CD4-positive, alpha-beta memory T cell (primary cell): ENCODE data around the gene C11orf68. TPM values are rescaled to one million over a fixed set of nuclear protein-coding genes. Genes with fewer than 3 reads are reported as not detected.
A peak's percentile ranks its signal among the peaks of the same experiment; 100 is the strongest.

Experiments
- CTCF ChIA-PET: fragments of 350-600 bp; sonication (Branson Sonifier 250); formaldehyde crosslinking; loops from one replicate; lab custom pipeline; 2021; ENCODE audit warnings: inconsistent platforms; ENCODE audit not compliant: partially characterized antibody; lab: Charles Lee
- POLR2A ChIA-PET: fragments of 350-600 bp; sonication (Branson Sonifier 250); formaldehyde crosslinking; loops from one replicate; lab custom pipeline; 2021; ENCODE audit not compliant: partially characterized antibody; lab: Charles Lee
- DNase-seq, 5 donors: peaks; one replicate each; pipeline versions ENCODE4 v3.0.0 to v3.0.0-alpha.2; 2020 to 2022; ENCODE audit warnings: mixed read lengths in 1 of 5
- H3K27ac ChIP-seq: one replicate; pipeline ENCODE4 v1.7.0; 2013; ENCODE audit warnings: low read depth, low read length
- H3K27me3 ChIP-seq: 2 replicates; pipeline ENCODE4 v1.7.0; 2013; ENCODE audit warnings: mild to moderate bottlenecking, low read length, moderate library complexity; ENCODE audit not compliant: insufficient read depth
- H3K36me3 ChIP-seq: 2 replicates; pipeline ENCODE4 v1.7.0; 2013; ENCODE audit warnings: mild to moderate bottlenecking, low read length, moderate library complexity; ENCODE audit not compliant: insufficient read depth
- H3K4me1 ChIP-seq: 2 replicates; pipeline ENCODE4 v1.7.0; 2013; ENCODE audit warnings: mild to moderate bottlenecking, low read length, moderate library complexity; ENCODE audit not compliant: insufficient read depth
- H3K4me3 ChIP-seq, 2 donors: one replicate each; pipeline ENCODE4 v1.7.0; 2013; ENCODE audit warnings: low read length in 2 of 2, mild to moderate bottlenecking in 1 of 2
- H3K9me3 ChIP-seq, 2 donors: one replicate each; pipeline ENCODE4 v1.7.0; 2013; ENCODE audit warnings: low read length in 2 of 2, control low read depth in 1 of 2; ENCODE audit not compliant: control insufficient read depth in 1 of 2
- H3K27ac Mint-ChIP-seq, 7 donors: one replicate each; pipeline ENCODE4 v1.8.0; 2020 to 2021; ENCODE audit warnings: mixed read lengths in 7 of 7, mild to moderate bottlenecking in 6 of 7, inconsistent platforms in 3 of 7, moderate library complexity in 3 of 7
- H3K27me3 Mint-ChIP-seq, 2 donors: one replicate each; pipeline ENCODE4 v1.8.0; 2020 to 2021; ENCODE audit warnings: mixed read lengths in 2 of 2
- H3K36me3 Mint-ChIP-seq, 2 donors: one replicate each; pipeline ENCODE4 v1.8.0; 2020 to 2021; ENCODE audit warnings: mixed read lengths in 2 of 2, inconsistent platforms in 1 of 2, mild to moderate bottlenecking in 1 of 2
- H3K4me1 Mint-ChIP-seq, 4 donors: one replicate each; pipeline ENCODE4 v1.8.0; 2020 to 2021; ENCODE audit warnings: mixed read lengths in 4 of 4, mild to moderate bottlenecking in 1 of 4
- H3K4me3 Mint-ChIP-seq, 8 donors: one replicate each; pipeline ENCODE4 v1.8.0; 2020 to 2021; ENCODE audit warnings: mixed read lengths in 8 of 8, mild to moderate bottlenecking in 7 of 8, moderate library complexity in 6 of 8, inconsistent platforms in 3 of 8
- H3K9me3 Mint-ChIP-seq, 8 donors: one replicate each; pipeline ENCODE4 v1.8.0; 2020 to 2021; ENCODE audit warnings: mixed read lengths in 8 of 8, mild to moderate bottlenecking in 5 of 8, inconsistent platforms in 3 of 8, moderate library complexity in 1 of 8
- intact Hi-C: fragments of 100-400 bp; cut with micrococcal nuclease; formaldehyde crosslinking; loops from one replicate; pipeline ENCODE4 v1.15.1; 2023
- polyA plus RNA-seq, 2 donors: library from polyadenylated mRNA; unstranded; fragments of 300-500 nt; fragmentation: Illumina TruSeq; gene quantifications; one replicate each; pipeline ENCODE4 v1.2.3, GENCODE V29; 2021
- total RNA-seq, 2 experiments: library from RNA; stranded (reverse); gene quantifications; one replicate each; pipeline ENCODE4 v1.2.3, GENCODE V29; 2021

The C11orf68 gene
- total and polyA plus RNA-seq, 4 experiments from 2014 or later = 48.0 to 81.6 (median 58.3) TPM

GRCh38 chr11:65890324-65891218 lies 28.3 kb downstream of the C11orf68 start, which contains the start of gene CCDC85B:
Gene CCDC85B (plus strand): TSS chr11:65890673. CDS start chr11:65890784, 111 bp downstream.
- H3K27ac Mint-ChIP-seq = peak within 1 kb of the TSS; percentile 95 to 100 (median 99)
- H3K4me3 Mint-ChIP-seq = peak within 1 kb of the TSS; percentile 86 to 97 (median 91)
- peak within 1 kb of the TSS; percentile 69 to 86 for H3K4me3 ChIP-seq
- H3K4me1 ChIP-seq = peaks cover 66% of the 10 kb centered on the region
- H3K36me3 Mint-ChIP-seq = peaks cover 0 to 20% of the 10 kb centered on the region in 2 donors
- no peaks in the 10 kb centered on the region for H3K27me3 Mint-ChIP-seq
- peaks cover 37 to 79% (median 53%) of the 10 kb centered on the region in 4 donors for H3K4me1 Mint-ChIP-seq
- POLR2A ChIA-PET = interaction anchor here (0.6 to 17.4 kb wide), 48 partner anchors 8 to 1573 kb away, joined by 3 to 435 read pairs (median 5); partner anchors contain the start of genes AP5B1, BANF1, BRMS1 and C11orf68
- CTCF ChIA-PET = interaction anchor here (0.9 to 15.3 kb wide), 28 partner anchors 8 to 421 kb away, joined by 3 to 281 read pairs (median 8); partner anchors contain the start of genes BANF1, C11orf68, CFL1 and CTSW
- H3K27me3 ChIP-seq = no peaks in the 10 kb centered on the region
- DNase-seq = peak; percentile 98 to 99 (median 98)
- H3K27ac ChIP-seq = peak within 1 kb of the TSS; percentile 86
- H3K9me3 Mint-ChIP-seq = peaks cover 0 to 1% (median 0%) of the 10 kb centered on the region in 8 donors
- intact Hi-C loops = loop anchor here (1.0 kb wide), 4 partner anchors 10 to 38 kb away; partner anchors contain the start of genes C11orf68, CFL1, DRAP1 and FOSL1
- no peaks in the 10 kb centered on the region for H3K9me3 ChIP-seq
- H3K36me3 ChIP-seq = peaks cover 3% of the 10 kb centered on the region

- Histone ChIP-seq H3K9me3 (no peaks in the 10 kb centered on the region), H3K4me1 (peaks cover 63% of the 10 kb centered on the region), H3K36me3 (peaks cover 8% of the 10 kb centered on the region), H3K27ac (peak within 1 kb of the TSS; percentile 86), H3K27me3 (no peaks in the 10 kb centered on the region), H3K4me3 (peak within 1 kb of the TSS; percentile 79 to 83)
- peak; percentile 90 to 97 (median 91) for DNase-seq
- H3K4me3 Mint-ChIP-seq = peak within 1 kb of the TSS; percentile 86 to 97 (median 91)
- CTCF ChIA-PET = interaction anchor here (0.6 to 15.3 kb wide), 37 partner anchors 8 to 1352 kb away, joined by 3 to 281 read pairs (median 4); partner anchors contain the start of genes BANF1, C11orf68, CFL1 and CTSW
- H3K27ac Mint-ChIP-seq = peak within 1 kb of the TSS; percentile 95 to 100 (median 99)
- H3K27me3 Mint-ChIP-seq = no peaks in the 10 kb centered on the region
- peaks cover 4 to 37% of the 10 kb centered on the region in 2 donors for H3K36me3 Mint-ChIP-seq
- peaks cover 34 to 73% (median 56%) of the 10 kb centered on the region in 4 donors for H3K4me1 Mint-ChIP-seq
- intact Hi-C loops = loop anchor here (1.0 to 2.0 kb wide), 4 partner anchors 15 to 176 kb away; partner anchors contain the start of genes EFEMP2, KAT5 and SART1
- POLR2A ChIA-PET = interaction anchor here (0.7 to 17.4 kb wide), 29 partner anchors 9 to 658 kb away, joined by 3 to 435 read pairs (median 5); partner anchors contain the start of genes BANF1, C11orf68, CFL1 and CTSW
- H3K9me3 Mint-ChIP-seq = peaks cover 0 to 1% (median 0%) of the 10 kb centered on the region in 8 donors
Observed at GRCh38 chr11:65888163-65888814, 30.6 kb downstream of the C11orf68 start, which contains the start of gene FIBP. Gene FIBP (minus strand): TSS chr11:65888471. CDS start chr11:65888418, 53 bp downstream.

- no peaks in the 10 kb centered on the region for H3K27me3 ChIP-seq
- Mint-ChIP-seq H3K4me3 (peak overlapping the region; percentile 86 to 97 (median 91)), H3K27me3 (no peaks in the 10 kb centered on the region), H3K36me3 (peaks cover 4 to 38% of the 10 kb centered on the region in 2 donors), H3K4me1 (peaks cover 33 to 67% (median 52%) of the 10 kb centered on the region in 4 donors), H3K9me3 (peaks cover 0 to 1% (median 0%) of the 10 kb centered on the region in 8 donors), H3K27ac (peak overlapping the region; percentile 95 to 100 (median 99))
- peak overlapping the region; percentile 79 to 83 for H3K4me3 ChIP-seq
- ChIA-PET CTCF (interaction anchor here (0.6 to 15.3 kb wide), 40 partner anchors 8 to 443 kb away, joined by 3 to 281 read pairs (median 4); partner anchors contain the start of genes BANF1, C11orf68, CFL1 and CTSW), POLR2A (interaction anchor here (0.7 to 17.4 kb wide), 27 partner anchors 8 to 274 kb away, joined by 3 to 435 read pairs (median 6); partner anchors contain the start of genes BANF1, C11orf68, CFL1 and CTSW)
- peaks cover 58% of the 10 kb centered on the region for H3K4me1 ChIP-seq
- intact Hi-C loops = loop anchor here (1.0 to 2.0 kb wide), 4 partner anchors 15 to 175 kb away; partner anchors contain the start of genes EFEMP2, KAT5 and SART1
- peak in 2 of 5 donors; percentile 18 to 57 for DNase-seq
- peak overlapping the region; percentile 86 for H3K27ac ChIP-seq
- H3K36me3 ChIP-seq = peaks cover 12% of the 10 kb centered on the region
- H3K9me3 ChIP-seq = no peaks in the 10 kb centered on the region
Observed at GRCh38 chr11:65887723-65888162, 31.1 kb downstream of the C11orf68 start.

GRCh38 chr11:65886826-65887722 lies 31.8 kb downstream of the C11orf68 start:
- H3K9me3 ChIP-seq = no peaks in the 10 kb centered on the region
- Mint-ChIP-seq H3K4me3 (peak overlapping the region; percentile 86 to 97 (median 91)), H3K27ac (peak overlapping the region; percentile 95 to 100 (median 99)), H3K36me3 (peaks cover 4 to 40% of the 10 kb centered on the region in 2 donors), H3K27me3 (no peaks in the 10 kb centered on the region), H3K9me3 (peaks cover 0 to 1% (median 0%) of the 10 kb centered on the region in 8 donors), H3K4me1 (peaks cover 26 to 64% (median 45%) of the 10 kb centered on the region in 4 donors)
- peak overlapping the region; percentile 86 for H3K27ac ChIP-seq
- peak overlapping the region; percentile 79 to 83 for H3K4me3 ChIP-seq
- peaks cover 12% of the 10 kb centered on the region for H3K36me3 ChIP-seq
- H3K4me1 ChIP-seq = peaks cover 51% of the 10 kb centered on the region
- no peak for DNase-seq
- CTCF ChIA-PET = interaction anchor here (0.9 to 15.3 kb wide), 26 partner anchors 11 to 443 kb away, joined by 3 to 281 read pairs (median 4); partner anchors contain the start of genes BANF1, C11orf68, CFL1 and EIF1AD
- no peaks in the 10 kb centered on the region for H3K27me3 ChIP-seq
- intact Hi-C loops = no loop called here
- POLR2A ChIA-PET = interaction anchor here (0.7 to 17.4 kb wide), 12 partner anchors 10 to 171 kb away, joined by 3 to 435 read pairs (median 26); partner anchors contain the start of genes BANF1, C11orf68, CFL1 and DRAP1

- no peak for DNase-seq
- intact Hi-C loops = no loop called here
Observed at GRCh38 chr11:65885808-65886536, 32.9 kb downstream of the C11orf68 start.

More at GRCh38 chr11:65885808-65886536, 32.9 kb downstream of the C11orf68 start:
- no peak overlapping the region for H3K27ac ChIP-seq
- no peaks in the 10 kb centered on the region for H3K9me3 ChIP-seq
- Mint-ChIP-seq H3K36me3 (peaks cover 4 to 42% of the 10 kb centered on the region in 2 donors), H3K4me1 (peaks cover 24 to 69% (median 43%) of the 10 kb centered on the region in 4 donors), H3K9me3 (peaks cover 0 to 1% (median 0%) of the 10 kb centered on the region in 8 donors), H3K27ac (peak overlapping the region in 4 of 7 donors; percentile 57 to 99 (median 86)), H3K4me3 (peak overlapping the region in 3 of 8 donors; percentile 7 to 23 (median 17)), H3K27me3 (no peaks in the 10 kb centered on the region)
- H3K27me3 ChIP-seq = no peaks in the 10 kb centered on the region
- no peak overlapping the region for H3K4me3 ChIP-seq
- ChIA-PET CTCF (interaction anchor here (0.6 to 15.3 kb wide), 36 partner anchors 10 to 271 kb away, joined by 3 to 281 read pairs (median 8); partner anchors contain the start of genes BANF1, C11orf68, CFL1 and FOSL1), POLR2A (interaction anchor here (0.7 to 17.4 kb wide), 10 partner anchors 15 to 136 kb away, joined by 3 to 435 read pairs (median 6); partner anchors contain the start of genes BANF1, C11orf68, CFL1 and DRAP1)
- H3K36me3 ChIP-seq = peaks cover 12% of the 10 kb centered on the region
- peaks cover 47% of the 10 kb centered on the region for H3K4me1 ChIP-seq
